ENCODE results near the gene MYLK.

DNA sequence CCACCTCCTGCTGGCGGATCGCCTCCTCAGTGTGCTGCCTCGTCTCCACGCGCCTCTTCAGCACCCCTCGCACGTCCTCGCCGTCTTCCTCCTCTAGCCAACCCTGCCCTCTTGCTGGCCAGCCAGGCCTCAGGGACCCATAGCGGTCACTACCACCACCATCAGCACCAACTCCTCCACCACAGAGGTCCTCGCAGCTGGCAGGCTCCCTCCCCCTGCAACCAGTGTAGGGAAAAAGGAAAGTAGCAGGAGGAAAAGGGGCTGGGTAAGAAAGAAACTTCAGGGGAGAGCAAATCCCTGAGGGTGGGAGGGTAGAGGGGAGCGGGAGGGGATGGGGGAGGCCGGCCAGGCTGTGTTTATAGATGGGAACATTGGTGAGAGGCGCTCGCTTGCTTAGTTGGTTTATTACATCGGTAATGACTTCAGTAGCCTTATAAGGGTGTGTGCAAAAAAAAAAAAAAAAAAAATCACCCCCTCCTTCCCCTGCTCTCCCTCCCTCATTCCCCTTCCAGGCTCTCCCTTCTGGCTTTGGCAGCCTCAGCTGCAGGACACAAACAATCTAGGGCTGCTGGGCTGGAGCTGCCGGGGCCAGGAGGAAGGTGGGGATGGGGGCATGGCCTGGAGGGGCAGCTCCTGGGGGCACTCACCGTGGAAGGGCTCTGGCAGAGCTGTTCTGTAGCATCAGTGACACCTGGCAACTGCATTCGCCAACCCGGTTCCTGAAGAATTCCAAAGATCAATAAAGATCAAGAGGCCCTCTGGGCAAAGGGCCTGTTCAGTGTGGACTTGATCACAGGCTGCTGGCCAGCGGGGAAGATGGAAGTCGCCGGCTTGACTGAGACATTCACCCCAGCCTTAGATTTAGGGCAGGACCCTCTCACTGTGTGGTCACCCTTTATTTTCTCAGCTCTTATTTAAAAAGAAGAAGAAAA, 183.1 kb downstream of the MYLK start:
- TF ChIP-seq, protein P1, sequence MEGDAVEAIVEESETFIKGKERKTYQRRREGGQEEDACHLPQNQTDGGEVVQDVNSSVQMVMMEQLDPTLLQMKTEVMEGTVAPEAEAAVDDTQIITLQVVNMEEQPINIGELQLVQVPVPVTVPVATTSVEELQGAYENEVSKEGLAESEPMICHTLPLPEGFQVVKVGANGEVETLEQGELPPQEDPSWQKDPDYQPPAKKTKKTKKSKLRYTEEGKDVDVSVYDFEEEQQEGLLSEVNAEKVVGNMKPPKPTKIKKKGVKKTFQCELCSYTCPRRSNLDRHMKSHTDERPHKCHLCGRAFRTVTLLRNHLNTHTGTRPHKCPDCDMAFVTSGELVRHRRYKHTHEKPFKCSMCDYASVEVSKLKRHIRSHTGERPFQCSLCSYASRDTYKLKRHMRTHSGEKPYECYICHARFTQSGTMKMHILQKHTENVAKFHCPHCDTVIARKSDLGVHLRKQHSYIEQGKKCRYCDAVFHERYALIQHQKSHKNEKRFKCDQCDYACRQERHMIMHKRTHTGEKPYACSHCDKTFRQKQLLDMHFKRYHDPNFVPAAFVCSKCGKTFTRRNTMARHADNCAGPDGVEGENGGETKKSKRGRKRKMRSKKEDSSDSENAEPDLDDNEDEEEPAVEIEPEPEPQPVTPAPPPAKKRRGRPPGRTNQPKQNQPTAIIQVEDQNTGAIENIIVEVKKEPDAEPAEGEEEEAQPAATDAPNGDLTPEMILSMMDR (IDR thresholded peaks at IDR 0.05) = no peak
- no peak for TF ChIP-seq POLR2AphosphoS5 (IDR thresholded peaks at IDR 0.05)

Data from suprapubic skin (tissue), 3 donors.